Adrenal gland (tissue), 12 donors: ENCODE results near the gene RETREG1. TPM values are rescaled to one million over a fixed set of nuclear protein-coding genes. Genes with fewer than 3 reads are reported as not detected.

ENCODE experiments used
- DNase-seq, 7 donors: peaks; one replicate each; pipeline ENCODE4 v3.0.0-alpha.2; 2019 to 2020
- H3K27ac ChIP-seq, 5 donors: fragments of 200-600 bp; sonication (generic) in 4 of 5; 1 replicate in 3 of 5; 2 replicates in 2 of 5; pipeline versions ENCODE4 v1.5.1 to v1.8.0; 2016 to 2020; ENCODE audit warnings: mild to moderate bottlenecking in 1 of 5
- H3K27me3 ChIP-seq: fragments of 200-600 bp; 2 replicates; pipeline ENCODE4 v1.8.0; 2021
- H3K36me3 ChIP-seq, 2 donors: fragments of 200-600 bp; replicated peaks in 1 of 2; 1 replicate in 1 of 2; 2 replicates in 1 of 2; pipeline versions ENCODE4 v1.5.1 to v1.8.0; 2018 to 2022
- H3K4me1 ChIP-seq, 2 donors: fragments of 200-600 bp; replicated peaks in 1 of 2; 1 replicate in 1 of 2; 2 replicates in 1 of 2; pipeline versions ENCODE4 v1.5.1 to v1.8.0; 2018 to 2021
- H3K4me3 ChIP-seq, 4 donors: fragments of 200-600 bp; sonication (generic) in 3 of 4; one replicate each; pipeline ENCODE4 v1.5.1; 2016 to 2018
- H3K9me3 ChIP-seq, 3 donors: fragments of 200-600 bp; sonication (generic) in 1 of 3; replicated peaks in 1 of 3; 1 replicate in 2 of 3; 2 replicates in 1 of 3; pipeline versions ENCODE4 v1.5.1 to v1.8.0; 2016 to 2021
- CTCF ChIP-seq, 6 experiments: fragments of 450-650 bp in 4 of 6; fragments of 200-600 bp in 2 of 6; sonication (generic) in 1 of 6; IDR thresholded peaks; 1 replicate in 5 of 6; 2 replicates in 1 of 6; pipeline versions ENCODE4 v1.5.1 to v1.8.0; 2016 to 2021; ENCODE audit warnings: antibody characterized with exemption in 6 of 6, mild to moderate bottlenecking in 2 of 6, moderate library complexity in 1 of 6
- POLR2A ChIP-seq, 2 donors: fragments of 450-650 bp; IDR thresholded peaks; one replicate each; pipeline ENCODE4 v1.6.1; 2017; ENCODE audit warnings: antibody characterized with exemption in 2 of 2, mild to moderate bottlenecking in 2 of 2, moderate library complexity in 1 of 2
- WGBS, 4 donors: extraction: QIAGEN DNeasy Blood & Tissue Kit in 2 of 4; methylation state at CpG; one replicate each; pipeline versions ENCODE4 v1.1.5 to v1.1.7; 2013 to 2017; 5-methylcytosine and 5-hydroxymethylcytosine counted together
- intact Hi-C, 2 donors: fragments of 100-400 bp; cut with DNase I; formaldehyde crosslinking; loops; one replicate each; pipeline versions ENCODE4 v1.14.1 to v1.15.0; 2022 to 2023
- polyA plus RNA-seq, 3 donors: library from polyadenylated mRNA; stranded (reverse); fragments of 200-250 nt in 2 of 3; fragments of 350-450 nt in 1 of 3; fragmentation: Illumina TruSeq in 1 of 3; extraction: RNeasy Lipid Tissue Mini Kit (QIAGEN cat#74804) in 1 of 3; gene quantifications; one replicate each; pipeline ENCODE4 v1.2.3, GENCODE V29; 2013 to 2014
- total RNA-seq, 9 donors: library from RNA; depleted of rRNA in 4 of 9; stranded (reverse); fragments of >200 nt in 4 of 9; fragments of 120-200 nt in 1 of 9; fragmentation: NEBNext Ultra II Directional in 1 of 9; extraction: Animal tissue kit (Norgen Biotek cat#: 25700) in 1 of 9; gene quantifications; one replicate each; pipeline versions ENCODE4 v1.1.0 to v1.2.4, GENCODE V29; 2013 to 2023
- donor health status: healthy with polysubstance abuse.
- donor health status: Bipolar disorder and iron deficiency.
- donor health status: DM: yes; HTN: yes; CAD: no.
- donor health status: DM: no; HTN: no; CAD: no.
- donor health status: DM: no; HTN: no; CAD: no.
- donor health status: DM: yes; HTN: yes; CAD: no.

RETREG1 gene
- total and polyA plus RNA-seq, 12 donors: 0.06 to 5.9 (median 2.1) TPM

GRCh38 chr5:16528382-16529110 is 88.3 kb downstream of the RETREG1 start:
- H3K36me3 ChIP-seq: no peaks in the 10 kb centered on the region
- 80 to 87% (median 82%) methylated on average over 7 of the region's 7 CpGs for WGBS, 4 donors
- H3K9me3 ChIP-seq: no peaks in the 10 kb centered on the region
- H3K27ac ChIP-seq: no peak overlapping the region
- TF ChIP-seq CTCF (IDR thresholded peaks at IDR 0.05): no peak
- no peak for TF ChIP-seq POLR2A (IDR thresholded peaks at IDR 0.05)
- H3K27me3 ChIP-seq: no peaks in the 10 kb centered on the region
- H3K4me1 ChIP-seq: no peaks in the 10 kb centered on the region
- H3K4me3 ChIP-seq: no peak overlapping the region
- no peak for DNase-seq
- intact Hi-C loops: no loop called here

- Histone ChIP-seq H3K36me3 (no peaks in the 10 kb centered on the region), H3K9me3 (no peaks in the 10 kb centered on the region), H3K27me3 (no peaks in the 10 kb centered on the region), H3K4me1 (no peaks in the 10 kb centered on the region), H3K27ac (no peak overlapping the region), H3K4me3 (no peak overlapping the region)
- TF ChIP-seq CTCF (IDR thresholded peaks at IDR 0.05) (no peak), POLR2A (IDR thresholded peaks at IDR 0.05) (no peak)
- intact Hi-C loops: no loop called here
- WGBS, 4 donors: 63 to 88% (median 77%) methylated on average over 4 of the region's 4 CpGs
- DNase-seq: no peak
Measured at GRCh38 chr5:16525651-16526050, 91.1 kb downstream of the RETREG1 start.

- H3K4me3 ChIP-seq: no peak overlapping the region
- WGBS, 4 donors: 73 to 85% (median 81%) methylated on average over 5 of the region's 5 CpGs
- H3K27ac ChIP-seq: no peak overlapping the region
- intact Hi-C loops: no loop called here
- no peak for DNase-seq
- H3K36me3 ChIP-seq: no peaks in the 10 kb centered on the region
- H3K4me1 ChIP-seq: no peaks in the 10 kb centered on the region
- H3K27me3 ChIP-seq: no peaks in the 10 kb centered on the region
- no peak for TF ChIP-seq CTCF (IDR thresholded peaks at IDR 0.05)
- no peak for TF ChIP-seq POLR2A (IDR thresholded peaks at IDR 0.05)
- H3K9me3 ChIP-seq: no peaks in the 10 kb centered on the region
Measured at GRCh38 chr5:16524286-16524685, 92.5 kb downstream of the RETREG1 start.

DNA sequence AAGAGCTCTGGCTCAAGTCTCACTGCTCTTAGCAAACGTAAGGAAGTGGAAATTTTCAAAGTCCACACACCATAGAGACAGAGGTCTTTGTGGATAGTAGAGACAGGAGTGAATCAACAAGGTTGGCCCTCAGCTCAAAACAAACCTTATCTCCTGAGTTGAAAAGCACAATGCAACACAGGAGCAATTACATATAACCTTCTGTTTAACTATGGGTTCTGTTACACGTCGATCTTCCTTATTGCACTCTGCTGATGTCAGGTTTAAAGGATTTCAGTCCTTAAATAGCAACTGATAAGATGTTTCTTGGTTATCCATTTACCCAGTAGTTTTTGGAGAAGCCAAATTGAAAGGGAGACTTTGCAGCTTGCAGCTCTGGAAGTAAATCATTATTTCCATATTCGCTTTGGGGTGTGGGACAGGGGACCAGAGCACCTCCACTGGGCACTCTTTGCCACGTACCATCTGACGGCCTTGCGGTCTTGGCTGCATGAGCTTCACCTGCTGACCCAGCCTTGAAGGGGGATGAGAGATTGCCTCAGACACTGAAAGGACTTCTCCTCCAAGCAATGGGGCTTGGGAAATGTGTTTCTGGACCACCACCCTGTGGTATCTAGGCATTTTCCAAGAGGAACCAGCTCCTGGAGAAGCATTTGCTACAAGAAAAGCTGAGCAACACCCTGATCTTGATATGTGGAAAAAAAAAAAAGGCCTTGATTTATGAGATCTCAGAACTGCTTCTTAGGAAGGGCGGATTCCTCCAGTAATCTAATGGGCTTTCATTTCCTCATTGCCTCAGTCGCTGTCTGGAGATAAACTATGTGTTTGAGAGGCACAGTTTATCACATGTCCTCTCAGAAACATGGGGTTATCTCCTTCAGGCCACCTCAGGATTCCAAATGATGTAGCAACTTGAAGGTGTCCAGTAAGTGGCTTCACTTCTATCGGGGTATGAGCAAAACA is 95.0 kb downstream of the RETREG1 start:
- no peaks in the 10 kb centered on the region for H3K27me3 ChIP-seq
- H3K36me3 ChIP-seq: no peaks in the 10 kb centered on the region
- H3K4me3 ChIP-seq: no peak overlapping the region
- 72 to 79% (median 74%) methylated on average over 10 of the region's 10 CpGs for WGBS, 4 donors
- H3K27ac ChIP-seq: no peak overlapping the region
- no peak for DNase-seq
- no peaks in the 10 kb centered on the region for H3K9me3 ChIP-seq
- TF ChIP-seq POLR2A (IDR thresholded peaks at IDR 0.05) (no peak), CTCF (IDR thresholded peaks at IDR 0.05) (no peak)
- H3K4me1 ChIP-seq: no peaks in the 10 kb centered on the region
- intact Hi-C loops: no loop called here
